ENCODE measurements around the gene ACBD4. TPM values are rescaled to one million over a fixed set of nuclear protein-coding genes. Genes with fewer than 3 reads are reported as not detected.

Gene ACBD4
- total and polyA plus RNA-seq, 9 donors: 4.1 to 7.7 (median 5.1) TPM

GRCh38 chr17:45170931-45171337, 35.4 kb downstream of the ACBD4 start:
- peaks cover 12% of the 10 kb centered on the region for H3K36me3 ChIP-seq (ENCODE audit: control insufficient read depth, insufficient read depth, low read length)
- H3K27ac ChIP-seq (ENCODE audit: low read length): peak overlapping the region; percentile 94
- H3K27me3 ChIP-seq (ENCODE audit: control insufficient read depth, insufficient read depth, low read length): no peaks in the 10 kb centered on the region
- 57% methylated on average over 3 of the region's 5 CpGs for WGBS (ENCODE audit: insufficient coverage)
- peak overlapping the region; percentile 34 for H3K4me3 ChIP-seq (ENCODE audit: low read length)
- DNase-seq: peak; percentile 93
- no peaks in the 10 kb centered on the region for H3K9me3 ChIP-seq (replicated peaks; ENCODE audit: control insufficient read depth, low read depth, low read length)
- peaks cover 42% of the 10 kb centered on the region for H3K4me1 ChIP-seq (ENCODE audit: control insufficient read depth, insufficient read depth, low read length)

GRCh38 chr17:45171338-45172231, 36.1 kb downstream of the ACBD4 start:
- peak overlapping the region; percentile 94 for H3K27ac ChIP-seq (ENCODE audit: low read length)
- DNase-seq: peak; percentile 94
- H3K4me1 ChIP-seq (ENCODE audit: control insufficient read depth, insufficient read depth, low read length): peaks cover 47% of the 10 kb centered on the region
- H3K27me3 ChIP-seq (ENCODE audit: control insufficient read depth, insufficient read depth, low read length): no peaks in the 10 kb centered on the region
- peaks cover 12% of the 10 kb centered on the region for H3K36me3 ChIP-seq (ENCODE audit: control insufficient read depth, insufficient read depth, low read length)
- peak overlapping the region; percentile 34 for H3K4me3 ChIP-seq (ENCODE audit: low read length)
- no peaks in the 10 kb centered on the region for H3K9me3 ChIP-seq (replicated peaks; ENCODE audit: control insufficient read depth, low read depth, low read length)
- WGBS (ENCODE audit: insufficient coverage): 22% methylated on average over 8 of the region's 20 CpGs

GRCh38 chr17:45172232-45172540, 36.7 kb downstream of the ACBD4 start:
- peak overlapping the region; percentile 25 for H3K4me3 ChIP-seq (ENCODE audit: low read length)
- no CpG with 5 or more reads among the region's 5 CpGs for WGBS (ENCODE audit: insufficient coverage)
- no peak for DNase-seq

GRCh38 chr17:45172541-45173286, 37.2 kb downstream of the ACBD4 start:
- Histone ChIP-seq H3K36me3 (ENCODE audit: control insufficient read depth, insufficient read depth, low read length) (peaks cover 12% of the 10 kb centered on the region), H3K9me3 (replicated peaks; ENCODE audit: control insufficient read depth, low read depth, low read length) (no peaks in the 10 kb centered on the region), H3K27ac (ENCODE audit: low read length) (peak overlapping the region; percentile 94), H3K4me3 (ENCODE audit: low read length) (peak overlapping the region; percentile 41), H3K4me1 (ENCODE audit: control insufficient read depth, insufficient read depth, low read length) (peaks cover 47% of the 10 kb centered on the region), H3K27me3 (ENCODE audit: control insufficient read depth, insufficient read depth, low read length) (no peaks in the 10 kb centered on the region)
- peak; percentile 91 for DNase-seq
- 29% methylated on average over 8 of the region's 10 CpGs for WGBS (ENCODE audit: insufficient coverage)

More at GRCh38 chr17:45172232-45172540, 36.7 kb downstream of the ACBD4 start:
- peak overlapping the region; percentile 94 for H3K27ac ChIP-seq (ENCODE audit: low read length)
- peaks cover 47% of the 10 kb centered on the region for H3K4me1 ChIP-seq (ENCODE audit: control insufficient read depth, insufficient read depth, low read length)
- no peaks in the 10 kb centered on the region for H3K27me3 ChIP-seq (ENCODE audit: control insufficient read depth, insufficient read depth, low read length)
- peaks cover 12% of the 10 kb centered on the region for H3K36me3 ChIP-seq (ENCODE audit: control insufficient read depth, insufficient read depth, low read length)
- H3K9me3 ChIP-seq (replicated peaks; ENCODE audit: control insufficient read depth, low read depth, low read length): no peaks in the 10 kb centered on the region

GRCh38 chr17:45175759-45176115, 40.2 kb downstream of the ACBD4 start:
- WGBS (ENCODE audit: insufficient coverage): no CpG with 5 or more reads among the region's 3 CpGs
- peaks cover 30% of the 10 kb centered on the region for H3K4me1 ChIP-seq (ENCODE audit: control insufficient read depth, insufficient read depth, low read length)
- no peaks in the 10 kb centered on the region for H3K36me3 ChIP-seq (ENCODE audit: control insufficient read depth, insufficient read depth, low read length)
- H3K9me3 ChIP-seq (replicated peaks; ENCODE audit: control insufficient read depth, low read depth, low read length): no peaks in the 10 kb centered on the region
- no peak for DNase-seq
- H3K4me3 ChIP-seq (ENCODE audit: low read length): no peak overlapping the region
- H3K27me3 ChIP-seq (ENCODE audit: control insufficient read depth, insufficient read depth, low read length): no peaks in the 10 kb centered on the region
- no peak overlapping the region for H3K27ac ChIP-seq (ENCODE audit: low read length)

- Histone ChIP-seq H3K4me1 (ENCODE audit: control insufficient read depth, insufficient read depth, low read length) (peaks cover 11% of the 10 kb centered on the region), H3K27ac (ENCODE audit: low read length) (no peak overlapping the region), H3K4me3 (ENCODE audit: low read length) (no peak overlapping the region), H3K36me3 (ENCODE audit: control insufficient read depth, insufficient read depth, low read length) (no peaks in the 10 kb centered on the region), H3K9me3 (replicated peaks; ENCODE audit: control insufficient read depth, low read depth, low read length) (no peaks in the 10 kb centered on the region), H3K27me3 (ENCODE audit: control insufficient read depth, insufficient read depth, low read length) (no peaks in the 10 kb centered on the region)
- WGBS (ENCODE audit: insufficient coverage): no CpG with 5 or more reads among the region's 7 CpGs
- DNase-seq: no peak
Observed at GRCh38 chr17:45177563-45177962, 42.1 kb downstream of the ACBD4 start.

- DNase-seq: no peak
- no peaks in the 10 kb centered on the region for H3K4me1 ChIP-seq (ENCODE audit: control insufficient read depth, insufficient read depth, low read length)
- no peaks in the 10 kb centered on the region for H3K9me3 ChIP-seq (replicated peaks; ENCODE audit: control insufficient read depth, low read depth, low read length)
- no peak overlapping the region for H3K27ac ChIP-seq (ENCODE audit: low read length)
- H3K27me3 ChIP-seq (ENCODE audit: control insufficient read depth, insufficient read depth, low read length): no peaks in the 10 kb centered on the region
- 88% methylated on average over 2 of the region's 5 CpGs for WGBS (ENCODE audit: insufficient coverage)
- no peak overlapping the region for H3K4me3 ChIP-seq (ENCODE audit: low read length)
- H3K36me3 ChIP-seq (ENCODE audit: control insufficient read depth, insufficient read depth, low read length): no peaks in the 10 kb centered on the region
Observed at GRCh38 chr17:45184144-45184543, 48.7 kb downstream of the ACBD4 start.

- 69% methylated on average over 5 of the region's 7 CpGs for WGBS (ENCODE audit: insufficient coverage)
- no peak overlapping the region for H3K27ac ChIP-seq (ENCODE audit: low read length)
- H3K36me3 ChIP-seq (ENCODE audit: control insufficient read depth, insufficient read depth, low read length): no peaks in the 10 kb centered on the region
- no peak for DNase-seq
- H3K9me3 ChIP-seq (replicated peaks; ENCODE audit: control insufficient read depth, low read depth, low read length): no peaks in the 10 kb centered on the region
- H3K4me1 ChIP-seq (ENCODE audit: control insufficient read depth, insufficient read depth, low read length): no peaks in the 10 kb centered on the region
- no peak overlapping the region for H3K4me3 ChIP-seq (ENCODE audit: low read length)
- no peaks in the 10 kb centered on the region for H3K27me3 ChIP-seq (ENCODE audit: control insufficient read depth, insufficient read depth, low read length)
Observed at GRCh38 chr17:45186801-45187354, 51.4 kb downstream of the ACBD4 start.

- Histone ChIP-seq H3K36me3 (ENCODE audit: control insufficient read depth, insufficient read depth, low read length) (no peaks in the 10 kb centered on the region), H3K27me3 (ENCODE audit: control insufficient read depth, insufficient read depth, low read length) (no peaks in the 10 kb centered on the region), H3K4me1 (ENCODE audit: control insufficient read depth, insufficient read depth, low read length) (no peaks in the 10 kb centered on the region), H3K4me3 (ENCODE audit: low read length) (no peak overlapping the region), H3K9me3 (replicated peaks; ENCODE audit: control insufficient read depth, low read depth, low read length) (no peaks in the 10 kb centered on the region), H3K27ac (ENCODE audit: low read length) (no peak overlapping the region)
- no peak for DNase-seq
- WGBS (ENCODE audit: insufficient coverage): no CpG with 5 or more reads among the region's 2 CpGs
Observed at GRCh38 chr17:45189009-45189408, 53.5 kb downstream of the ACBD4 start.

Measured in muscle of leg (tissue), 11 donors.